ENCODE results near the gene MYO1E.

Gene MYO1E

GRCh38 chr15:59222906-59223550, 149.6 kb downstream of the MYO1E start:
- DNase-seq, result no peak

GRCh38 chr15:59221511-59222505, 150.9 kb downstream of the MYO1E start:
- DNase-seq, result no peak

DNA sequence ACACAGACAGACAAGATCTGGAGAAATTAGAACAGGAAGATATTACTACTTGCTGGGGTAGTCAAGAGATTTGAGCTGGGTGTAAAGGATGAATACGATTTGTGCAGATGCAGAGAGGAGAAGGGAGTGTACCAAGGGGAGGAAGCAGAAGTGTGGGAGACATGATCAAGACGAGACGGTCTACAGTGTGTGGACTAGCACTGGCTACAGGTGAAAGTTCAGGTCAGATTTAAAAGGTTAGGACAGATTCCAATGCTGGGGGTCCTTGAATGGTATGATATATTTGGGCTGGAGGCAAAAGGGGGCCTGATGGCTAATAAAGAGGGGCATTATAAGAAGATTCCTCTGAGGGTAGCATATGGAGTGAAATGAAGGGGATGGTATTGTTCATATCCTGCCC, 154.0 kb downstream of the MYO1E start:
- DNase-seq, result no peak

DNA sequence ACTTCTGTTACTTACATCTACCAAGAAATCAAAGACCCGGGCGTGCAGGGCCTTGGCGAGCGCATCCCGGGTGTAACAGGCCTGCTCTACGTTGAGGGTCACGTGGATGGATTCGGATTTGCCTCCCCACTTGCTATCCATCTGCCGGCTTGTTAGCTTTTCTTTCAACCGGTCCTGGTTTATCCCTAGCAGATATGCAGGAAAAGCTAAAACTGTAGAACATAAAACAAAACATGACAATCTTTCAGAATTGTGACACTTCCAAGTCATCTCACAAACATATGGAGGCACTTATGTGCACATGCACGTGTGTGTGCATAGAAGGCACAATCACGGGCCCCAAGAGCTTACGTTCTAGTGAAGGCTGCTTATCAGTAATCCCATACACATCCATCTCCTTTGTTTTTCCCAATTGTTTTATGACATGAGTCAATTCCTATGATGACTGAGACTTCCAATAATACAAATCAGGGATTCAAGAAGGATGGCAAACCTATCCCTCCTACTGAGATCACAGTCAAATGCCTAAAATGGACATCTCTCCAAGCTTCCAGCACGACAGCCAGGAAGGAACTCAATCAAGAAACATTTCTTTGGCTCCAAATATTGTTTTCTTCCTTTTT, 154.7 kb downstream of the MYO1E start:
- no peak for DNase-seq

DNA sequence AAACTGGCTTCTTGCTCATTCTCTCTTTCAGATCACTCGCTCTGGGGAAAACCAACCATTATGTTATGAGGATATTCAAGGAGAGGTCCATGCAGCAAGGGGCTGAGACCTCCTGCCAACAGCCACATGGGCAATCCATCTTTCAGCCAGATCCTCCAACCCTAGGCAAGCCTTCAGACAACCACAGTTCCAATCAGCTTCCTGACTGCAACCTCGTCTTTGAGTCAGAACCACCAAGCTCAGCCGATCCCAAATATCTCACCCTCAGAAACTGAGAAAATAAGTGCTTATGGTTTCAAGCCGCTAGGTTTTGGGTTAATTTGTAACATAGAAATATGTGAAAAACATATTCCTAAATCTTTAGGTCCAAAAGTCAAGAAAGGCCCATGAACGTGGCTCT, 155.8 kb downstream of the MYO1E start:
- no peak for DNase-seq

DNA sequence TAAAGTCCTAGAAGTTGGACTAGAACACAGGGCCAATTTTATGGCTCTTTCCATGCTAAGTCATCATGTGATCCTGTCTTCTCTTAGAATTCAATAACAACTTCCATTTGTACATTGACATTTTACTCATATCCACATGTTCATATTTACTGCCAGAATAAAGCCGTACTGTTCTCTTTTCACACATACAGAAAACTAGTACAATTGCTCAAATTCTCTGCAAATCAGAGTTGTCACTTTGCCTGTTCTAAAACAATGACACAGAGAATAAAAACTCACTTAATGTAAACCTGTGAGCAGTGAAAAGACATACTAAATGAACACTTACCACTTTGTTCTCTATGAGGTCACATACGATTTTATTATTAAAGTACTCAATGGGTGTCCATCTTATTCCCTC, 162.5 kb downstream of the MYO1E start:
- no peak for DNase-seq

- DNase-seq, result no peak
Measured at GRCh38 chr15:59208613-59209249, 163.9 kb downstream of the MYO1E start.

GRCh38 chr15:59206623-59207183, 166.0 kb downstream of the MYO1E start, which contains the start of gene LDHAL6B:
Gene LDHAL6B (plus strand): TSS chr15:59206843. CDS start chr15:59206941, 98 bp downstream.
- no peak for DNase-seq

DNA sequence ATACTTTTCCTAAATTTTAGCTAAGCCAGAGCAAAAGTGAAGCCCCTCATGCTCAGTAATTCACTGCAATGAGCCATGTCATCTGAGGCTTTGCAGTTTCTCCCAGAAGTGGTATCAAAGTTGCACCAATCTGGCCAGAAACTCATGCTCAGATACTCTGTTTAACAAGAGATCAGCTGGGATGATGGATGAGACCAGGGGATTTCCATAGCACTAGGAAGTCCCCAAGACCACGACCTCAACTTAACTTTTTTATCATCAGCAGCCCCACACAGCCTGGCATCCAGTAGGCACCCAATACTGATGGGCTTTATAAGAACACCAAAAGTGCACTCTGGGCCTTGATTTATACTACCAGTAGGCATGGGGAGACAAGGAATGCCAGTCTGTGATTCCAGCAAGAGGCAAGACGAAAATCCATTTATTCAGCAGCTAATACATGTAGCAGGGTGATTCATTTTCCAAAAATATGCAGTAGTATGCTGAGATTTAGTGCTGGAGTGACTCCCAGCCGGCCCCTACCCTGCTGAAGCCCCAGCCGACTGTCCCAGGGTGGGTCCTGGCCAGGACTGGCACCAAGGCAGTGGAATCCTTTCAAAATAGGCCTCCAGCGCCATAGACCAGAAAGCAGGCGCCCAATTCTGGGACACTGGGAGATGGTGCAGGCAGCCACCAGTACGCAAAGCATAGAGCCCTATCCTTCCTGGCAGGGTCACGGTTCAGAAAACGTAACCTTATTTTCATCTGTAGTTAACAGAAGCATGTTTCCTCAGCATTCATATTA, 166.6 kb downstream of the MYO1E start:
- no peak for DNase-seq

GRCh38 chr15:59203657-59204056, 169.0 kb downstream of the MYO1E start:
- DNase-seq, result no peak

DNA sequence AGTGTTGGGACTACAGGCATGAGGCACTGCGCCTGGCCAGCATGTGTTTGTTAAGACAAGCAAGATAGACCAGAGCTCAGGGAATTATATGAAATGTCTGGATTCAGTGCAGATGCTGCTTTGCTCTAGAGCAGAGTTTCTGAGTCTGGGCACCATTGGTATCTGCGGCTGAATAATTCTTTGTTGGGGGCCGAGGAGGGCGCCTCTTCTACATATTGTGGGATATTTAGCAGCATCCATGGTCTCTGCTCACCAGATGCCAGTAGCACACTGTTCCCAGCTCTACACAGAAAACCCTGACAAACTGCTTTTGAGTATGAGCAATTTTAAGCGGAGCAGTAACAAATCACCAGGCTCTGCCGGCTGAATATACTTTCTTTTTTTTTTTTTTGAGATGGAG, 169.7 kb downstream of the MYO1E start:
- DNase-seq, result no peak

- DNase-seq, result no peak
Measured at GRCh38 chr15:59200560-59200959, 172.1 kb downstream of the MYO1E start.

- DNase-seq, result no peak
Measured at GRCh38 chr15:59199626-59200465, 172.8 kb downstream of the MYO1E start.

DNA sequence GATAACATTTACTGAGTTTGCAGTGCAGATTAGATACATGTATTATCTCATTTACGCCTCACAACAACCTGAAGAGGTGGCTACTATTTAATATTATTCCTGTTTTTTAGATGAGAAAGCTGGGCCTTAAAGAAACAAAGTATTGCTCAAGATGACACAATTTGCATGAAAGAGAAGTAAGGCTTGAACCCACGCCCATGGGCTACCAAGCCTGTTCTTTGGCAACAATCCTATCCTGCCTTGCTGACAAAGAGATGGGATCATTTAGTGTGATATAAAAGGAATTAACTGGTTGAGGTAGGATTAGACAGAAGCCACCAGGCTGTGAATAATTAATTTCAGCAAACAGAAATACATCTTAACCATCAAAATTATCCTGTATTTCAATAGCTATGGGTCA, 175.2 kb downstream of the MYO1E start:
- no peak for DNase-seq

DNA sequence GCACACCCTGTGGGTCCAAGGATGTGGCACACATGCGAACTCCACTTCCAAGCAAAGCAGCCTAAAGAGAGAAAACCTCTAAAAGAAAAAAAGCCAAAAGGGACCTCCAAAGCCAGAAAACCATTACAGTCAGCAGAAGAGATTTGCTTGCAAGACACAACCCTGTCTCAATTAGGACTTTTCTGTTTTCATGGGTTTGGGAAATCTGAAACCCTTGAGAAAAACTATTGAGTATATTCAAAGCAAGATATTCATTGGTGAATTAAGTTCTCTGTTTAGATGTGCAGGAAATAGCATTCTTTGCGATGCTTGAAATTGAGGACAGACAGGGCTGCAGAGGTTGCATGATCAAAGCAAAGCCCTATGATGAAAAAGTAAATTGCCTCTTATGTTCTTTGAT, 176.3 kb downstream of the MYO1E start:
- DNase-seq, result no peak

- no peak for DNase-seq
Measured at GRCh38 chr15:59194639-59195325, 177.9 kb downstream of the MYO1E start.

GRCh38 chr15:59191855-59192237, 180.8 kb downstream of the MYO1E start:
- DNase-seq, result no peak

- no peak for DNase-seq
Measured at GRCh38 chr15:59190291-59190690, 182.4 kb downstream of the MYO1E start.

DNA sequence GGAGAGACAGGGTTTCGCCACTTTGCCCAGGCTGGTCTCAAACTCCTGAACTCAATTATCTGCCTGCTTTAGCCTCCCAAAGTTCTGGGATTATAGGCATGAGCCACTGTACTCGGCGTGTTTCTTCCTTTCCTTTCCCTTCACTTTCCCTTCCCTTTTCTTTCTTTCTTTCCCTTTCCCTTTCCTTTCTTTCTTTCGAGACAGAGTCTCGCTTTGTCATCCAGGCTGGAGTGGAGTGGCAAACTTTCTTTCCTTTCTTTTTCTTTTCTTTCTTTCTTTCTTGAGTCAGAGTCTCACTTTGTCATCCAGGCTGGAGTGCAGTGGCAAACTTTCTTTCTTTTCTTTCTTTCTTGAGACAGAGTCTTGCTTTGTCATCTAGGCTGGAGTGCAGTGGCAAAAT, 183.4 kb downstream of the MYO1E start:
- no peak for DNase-seq

DNA sequence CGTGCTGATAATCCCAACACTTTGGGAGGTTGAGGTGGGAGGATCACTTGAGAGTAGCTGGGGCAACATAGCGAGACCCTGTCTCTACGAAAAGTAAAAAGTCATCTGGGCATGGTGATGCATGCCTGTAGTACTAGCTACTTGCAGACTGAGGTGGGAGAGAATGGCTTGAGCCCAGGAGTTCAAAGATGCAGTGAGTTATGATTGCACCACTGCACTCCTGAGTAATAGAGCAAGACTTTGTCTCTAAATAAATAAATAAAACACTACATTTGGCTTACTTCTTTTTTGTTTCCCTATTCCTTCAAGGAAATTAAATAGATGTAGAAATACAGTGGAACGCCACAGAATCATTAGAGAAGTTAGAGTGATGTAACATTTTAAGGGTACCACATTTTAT, 186.2 kb downstream of the MYO1E start:
- DNase-seq, result no peak

All from NCI-H1417 (cell line).